CD4-positive, alpha-beta T cell (primary cell): ENCODE measurements around the gene VWA5B2. TPM values are rescaled to one million over a fixed set of nuclear protein-coding genes. Genes with fewer than 3 reads are reported as not detected.

Experiments used
- ATAC-seq: fragments of 200-7000 bp; cut with Tn5 transposase; one replicate; pipeline ENCODE4 v1.10.0; 2022; ENCODE audit warnings: mild to moderate bottlenecking; ENCODE audit not compliant: poor library complexity
- CTCF ChIA-PET: fragments of 350-600 bp; sonication (Branson Sonifier 250); formaldehyde crosslinking; loops from one replicate; lab custom pipeline; 2021; ENCODE audit warnings: antibody characterized with exemption, inconsistent platforms; lab: Charles Lee
- POLR2A ChIA-PET: fragments of 350-600 bp; sonication (Branson Sonifier 250); formaldehyde crosslinking; loops from one replicate; lab custom pipeline; 2021; ENCODE audit warnings: antibody characterized with exemption, inconsistent platforms; lab: Charles Lee
- DNase-seq, 14 experiments: peaks; one replicate each; pipeline ENCODE4 v3.0.0-alpha.2; 2013 to 2020; ENCODE audit warnings: mixed read lengths in 2 of 14
- H3K27ac ChIP-seq, 2 donors: one replicate each; pipeline versions ENCODE4 v1.5.1 to v1.7.0; 2013; ENCODE audit warnings: low read length in 2 of 2, low read depth in 1 of 2, mild to moderate bottlenecking in 1 of 2
- H3K27me3 ChIP-seq, 2 experiments: 1 replicate in 1 of 2; 2 replicates in 1 of 2; pipeline versions ENCODE4 v1.6.1 to v1.7.0; 2013; ENCODE audit warnings: low read length in 2 of 2, control low read depth in 1 of 2, mild to moderate bottlenecking in 1 of 2, moderate library complexity in 1 of 2; ENCODE audit not compliant: insufficient read depth in 2 of 2, control insufficient read depth in 1 of 2
- H3K36me3 ChIP-seq: one replicate; pipeline ENCODE4 v1.6.1; 2013; ENCODE audit warnings: low read length, control low read depth; ENCODE audit not compliant: insufficient read depth
- H3K4me1 ChIP-seq: one replicate; pipeline ENCODE4 v1.6.1; 2013; ENCODE audit warnings: low read length, control low read depth; ENCODE audit not compliant: insufficient read depth
- H3K4me3 ChIP-seq: one replicate; pipeline ENCODE4 v1.5.1; 2013; ENCODE audit warnings: mild to moderate bottlenecking, low read length, moderate library complexity
- H3K9me3 ChIP-seq, 2 experiments: 1 replicate in 1 of 2; 2 replicates in 1 of 2; pipeline versions ENCODE4 v1.6.1 to v1.7.0; 2013; ENCODE audit warnings: low read length in 2 of 2, mild to moderate bottlenecking in 2 of 2, control low read depth in 1 of 2, moderate library complexity in 1 of 2; ENCODE audit not compliant: control insufficient read depth in 1 of 2, insufficient read depth in 1 of 2
- H3K27ac Mint-ChIP-seq: one replicate; pipeline ENCODE4 v1.8.0; 2020; ENCODE audit warnings: mixed read lengths
- H3K27me3 Mint-ChIP-seq: one replicate; pipeline ENCODE4 v1.8.0; 2021; ENCODE audit warnings: mixed read lengths
- H3K36me3 Mint-ChIP-seq: one replicate; pipeline ENCODE4 v1.8.0; 2021; ENCODE audit warnings: low read depth, mixed read lengths
- H3K4me1 Mint-ChIP-seq: one replicate; pipeline ENCODE4 v1.8.0; 2021; ENCODE audit warnings: low read depth, mixed read lengths
- H3K4me3 Mint-ChIP-seq: one replicate; pipeline ENCODE4 v1.8.0; 2020; ENCODE audit warnings: mild to moderate bottlenecking, mixed read lengths
- H3K9me3 Mint-ChIP-seq: one replicate; pipeline ENCODE4 v1.8.0; 2020; ENCODE audit warnings: mixed read lengths
- CTCF ChIP-seq: fragments of 200-600 bp; IDR thresholded peaks from one replicate; pipeline ENCODE4 v1.8.0; 2022; ENCODE audit warnings: antibody characterized with exemption, mild to moderate bottlenecking
- intact Hi-C, 2 experiments: fragments of 100-400 bp; cut with DNase I in 1 of 2; cut with micrococcal nuclease in 1 of 2; formaldehyde crosslinking; loops; one replicate each; pipeline versions ENCODE4 v1.15.1 to v1.9.0; 2023 to 2025; cut with DNase I, micrococcal nuclease
- total RNA-seq, 174 experiments: library from RNA in 2 of 174; stranded (reverse) in 2 of 174; gene quantifications; one replicate each; pipeline ENCODE4 v1.2.3 and lab custom pipeline; 2021 to 2026

VWA5B2 gene
- total RNA-seq, 2 experiments from 2014 or later: not detected

GRCh38 chr3:184258926-184259325 is 29.5 kb downstream of the VWA5B2 start:
- intact Hi-C loops: no loop called here
- Mint-ChIP-seq H3K27ac (no peak overlapping the region), H3K36me3 (no peaks in the 10 kb centered on the region), H3K4me1 (peaks cover 17% of the 10 kb centered on the region), H3K9me3 (no peaks in the 10 kb centered on the region), H3K4me3 (peak overlapping the region; percentile 67), H3K27me3 (peaks cover 37% of the 10 kb centered on the region)
- Histone ChIP-seq H3K27ac (no peak overlapping the region), H3K36me3 (no peaks in the 10 kb centered on the region), H3K4me3 (no peak overlapping the region), H3K9me3 (peaks cover 0 to 12% of the 10 kb centered on the region in 2 experiments), H3K27me3 (peaks cover 21 to 26% of the 10 kb centered on the region in 2 experiments), H3K4me1 (peaks cover 29% of the 10 kb centered on the region)
- ChIA-PET CTCF (no interaction called here), POLR2A (no interaction called here)
- TF ChIP-seq CTCF: no peak
- DNase-seq: no peak
- no peak for ATAC-seq

DNA sequence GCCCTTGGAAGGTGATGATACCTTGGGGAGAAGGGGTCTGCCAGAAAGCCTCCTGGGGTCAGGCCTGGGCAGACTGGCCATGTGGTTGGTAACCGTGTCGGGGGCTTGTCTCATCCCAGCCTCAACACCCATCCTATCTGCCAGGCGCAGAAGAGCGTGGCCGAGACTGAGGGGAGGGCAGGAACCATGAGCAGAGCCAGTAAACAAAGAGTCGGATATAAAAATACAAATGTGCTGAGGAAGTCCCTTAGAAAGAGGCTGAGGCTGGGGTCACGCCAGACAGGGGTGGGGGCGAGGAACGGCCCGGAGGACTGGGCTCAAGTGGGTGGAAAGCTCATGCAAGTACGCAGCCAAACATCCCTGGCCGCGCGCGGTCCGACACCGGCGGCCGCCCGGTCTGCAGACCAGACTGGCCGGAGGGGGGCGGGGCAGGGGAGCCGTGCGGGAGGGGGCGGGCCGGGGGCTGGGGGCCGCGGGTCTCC is 30.1 kb downstream of the VWA5B2 start:
- Mint-ChIP-seq H3K4me3 (peak overlapping the region; percentile 67), H3K9me3 (no peaks in the 10 kb centered on the region), H3K4me1 (peaks cover 17% of the 10 kb centered on the region), H3K27ac (no peak overlapping the region), H3K27me3 (peaks cover 40% of the 10 kb centered on the region), H3K36me3 (no peaks in the 10 kb centered on the region)
- DNase-seq: peak in 1 of 14 experiments; percentile 8
- H3K4me3 ChIP-seq: no peak overlapping the region
- H3K27ac ChIP-seq: no peak overlapping the region
- no peaks in the 10 kb centered on the region for H3K36me3 ChIP-seq
- H3K9me3 ChIP-seq: peaks cover 0 to 12% of the 10 kb centered on the region in 2 experiments
- TF ChIP-seq CTCF: no peak
- POLR2A ChIA-PET: interaction anchor here (1.4 kb wide), 1 partner anchor 13 kb away, joined by 4 read pairs; no protein-coding TSS in a partner anchor
- ATAC-seq: no peak
- H3K4me1 ChIP-seq: peaks cover 29% of the 10 kb centered on the region
- peaks cover 23 to 26% of the 10 kb centered on the region in 2 experiments for H3K27me3 ChIP-seq
- CTCF ChIA-PET: no interaction called here
- intact Hi-C loops: no loop called here

DNA sequence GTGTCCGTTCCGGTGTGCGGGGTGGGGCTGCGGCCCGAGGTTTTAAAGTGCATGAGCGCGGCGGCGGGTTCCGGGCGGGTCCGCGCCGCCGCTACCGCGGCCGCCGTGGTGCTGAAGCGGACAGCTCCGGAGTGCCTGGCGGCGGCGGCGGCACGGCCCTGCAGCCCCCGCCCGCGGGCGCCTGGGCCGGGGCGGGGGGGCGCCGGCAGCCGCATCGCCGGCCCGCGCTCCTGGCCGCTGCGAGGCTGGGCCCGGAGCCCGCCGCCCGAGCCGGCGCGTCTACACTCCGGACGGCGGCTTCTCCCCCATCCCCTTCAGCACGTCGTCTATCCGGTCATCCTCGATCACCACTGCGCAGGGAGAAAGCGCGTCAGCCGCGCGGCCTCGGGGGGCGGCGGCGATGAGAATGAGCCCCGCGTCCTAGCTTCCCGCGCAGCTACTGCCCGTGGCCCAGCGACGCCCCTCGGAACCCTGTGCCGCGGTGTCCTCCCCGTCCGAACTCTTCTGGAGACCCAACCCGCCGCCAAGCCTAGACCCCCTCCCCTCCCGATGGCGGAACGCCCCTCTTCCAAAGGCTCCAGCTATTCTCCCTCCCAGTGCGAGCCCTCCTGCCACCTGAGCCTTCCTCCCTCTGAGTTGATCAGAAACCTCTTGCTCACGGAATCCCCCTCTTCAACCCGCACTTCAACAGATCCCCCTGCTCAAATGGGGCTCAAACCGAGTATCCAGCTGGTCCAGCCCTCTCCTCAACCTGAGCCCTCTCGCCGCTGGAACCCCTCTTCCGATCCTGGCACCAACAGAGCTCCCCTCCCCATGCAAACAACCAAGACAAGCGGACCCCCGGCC is 30.7 kb downstream of the VWA5B2 start:
- DNase-seq: peak in 8 of 14 experiments; percentile 17 to 77 (median 44)
- H3K36me3 ChIP-seq: no peaks in the 10 kb centered on the region
- Mint-ChIP-seq H3K27ac (no peak overlapping the region), H3K4me1 (peaks cover 17% of the 10 kb centered on the region), H3K4me3 (peak overlapping the region; percentile 84), H3K9me3 (no peaks in the 10 kb centered on the region), H3K36me3 (no peaks in the 10 kb centered on the region), H3K27me3 (peaks cover 47% of the 10 kb centered on the region)
- TF ChIP-seq CTCF: no peak
- CTCF ChIA-PET: interaction anchor here (1.7 kb wide), 1 partner anchor 10 kb away, joined by 12 read pairs; the partner anchor contains the start of gene EEF1AKMT4
- H3K27ac ChIP-seq: no peak overlapping the region
- peaks cover 0 to 12% of the 10 kb centered on the region in 2 experiments for H3K9me3 ChIP-seq
- ATAC-seq: peak; percentile 71
- peaks cover 29% of the 10 kb centered on the region for H3K4me1 ChIP-seq
- peak overlapping the region; percentile 43 for H3K4me3 ChIP-seq
- POLR2A ChIA-PET: interaction anchor here (1.4 kb wide), 1 partner anchor 14 kb away, joined by 4 read pairs; no protein-coding TSS in a partner anchor
- intact Hi-C loops: loop anchor here in 1 of 2 experiments (5.0 kb wide), 1 partner anchor 37 kb away; the partner anchor contains the start of gene PSMD2
- peaks cover 28 to 33% of the 10 kb centered on the region in 2 experiments for H3K27me3 ChIP-seq
